AG20443 (cell line): ENCODE measurements around the gene PPM1K.

Experiments
- DNase-seq: peaks from one replicate; pipeline ENCODE4 v3.0.0; 2012; ENCODE audit warnings: low spot score, mixed read lengths

PPM1K gene

GRCh38 chr4:88276952-88277710 is 7.2 kb downstream of the PPM1K start:
- DNase-seq, result no peak

DNA sequence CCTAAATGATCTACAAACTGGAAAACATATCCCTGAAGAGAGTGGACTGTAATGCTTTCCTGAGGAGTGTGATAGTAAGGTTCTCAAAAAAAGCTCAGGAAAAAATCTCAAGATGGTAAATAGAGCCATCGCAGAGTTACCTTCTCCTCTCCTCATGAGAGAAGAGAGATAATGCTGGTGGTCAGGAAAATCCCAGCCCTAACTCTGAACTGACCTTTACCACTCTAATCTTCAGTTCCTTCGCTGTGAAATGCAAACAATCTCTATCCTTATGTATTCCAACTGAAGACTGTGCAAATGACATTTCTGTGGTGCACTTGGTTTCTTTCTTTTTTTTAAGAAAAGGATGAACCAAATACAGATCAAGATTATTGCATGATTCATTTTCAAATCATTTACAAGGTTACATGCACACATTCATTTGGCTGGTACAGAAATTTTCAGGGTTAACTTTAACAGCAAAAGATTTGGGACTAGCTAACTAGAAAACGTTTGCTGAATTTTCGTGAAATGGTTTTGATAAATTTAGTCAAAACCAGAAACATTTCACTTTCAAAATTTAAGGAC is 8.3 kb downstream of the PPM1K start:
- no peak for DNase-seq

GRCh38 chr4:88275516-88275915 is 8.8 kb downstream of the PPM1K start:
- DNase-seq, result peak; percentile 47

DNA sequence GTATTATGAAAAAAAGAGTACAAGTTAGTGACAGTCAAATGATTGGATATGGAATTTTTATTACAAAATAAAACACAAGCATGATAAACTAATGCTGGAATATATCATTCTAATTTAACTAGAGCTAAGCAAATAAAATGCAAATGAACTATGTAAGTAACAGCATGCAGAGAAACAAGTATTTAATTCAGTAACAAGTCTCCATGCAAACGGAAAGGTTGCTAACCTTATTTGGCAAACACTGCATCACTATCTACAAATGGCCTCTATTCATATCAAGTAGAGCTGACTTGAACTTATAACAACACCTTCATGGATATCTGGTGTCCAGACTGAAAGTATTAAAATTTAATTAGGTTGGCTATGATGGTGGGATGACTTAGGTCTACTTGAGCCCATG is 15.4 kb downstream of the PPM1K start:
- no peak for DNase-seq

GRCh38 chr4:88264336-88264735 is 20.0 kb downstream of the PPM1K start:
- DNase-seq, result no peak

DNA sequence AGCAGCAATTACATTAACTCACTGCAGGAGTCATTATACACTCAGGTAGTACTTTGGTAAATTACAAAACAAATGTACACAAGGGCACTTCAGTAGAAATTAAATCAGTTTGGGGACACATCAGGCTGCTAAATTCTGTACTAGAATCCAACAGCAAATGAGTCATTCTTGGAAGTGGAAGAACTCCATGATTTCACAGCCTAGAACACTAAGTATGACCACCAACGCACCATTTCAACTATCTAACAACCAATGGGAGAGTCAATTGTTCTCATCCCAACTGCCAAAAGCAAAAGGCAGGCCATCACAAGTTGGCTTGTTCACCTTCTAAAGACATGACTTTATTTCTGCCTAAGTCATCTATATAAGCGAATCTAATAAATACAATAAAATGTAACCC is 26.6 kb downstream of the PPM1K start:
- DNase-seq, result no peak

GRCh38 chr4:88255111-88255510 is 29.2 kb downstream of the PPM1K start:
- no peak for DNase-seq

DNA sequence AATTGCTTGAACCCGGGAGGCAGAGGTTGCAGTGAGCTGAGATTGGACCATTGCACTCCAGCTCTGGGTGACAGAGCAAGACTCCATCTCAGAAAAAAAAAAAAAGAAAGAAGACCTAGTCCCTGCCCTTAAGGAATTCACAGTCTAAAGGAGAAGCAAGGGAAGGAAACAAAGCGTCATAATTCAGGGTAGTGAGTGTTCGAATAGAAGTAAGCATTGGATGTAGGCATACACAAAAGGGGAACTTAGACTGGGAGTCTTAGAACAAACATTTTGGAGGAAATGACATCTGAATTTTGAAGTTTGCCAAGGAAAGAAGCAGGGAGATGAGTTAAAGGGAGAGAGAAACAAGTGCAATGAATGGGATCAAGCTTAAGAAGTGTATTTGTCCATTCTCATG is 32.4 kb downstream of the PPM1K start:
- no peak for DNase-seq

- no peak for DNase-seq
Measured at GRCh38 chr4:88247148-88247547, 37.2 kb downstream of the PPM1K start.

DNA sequence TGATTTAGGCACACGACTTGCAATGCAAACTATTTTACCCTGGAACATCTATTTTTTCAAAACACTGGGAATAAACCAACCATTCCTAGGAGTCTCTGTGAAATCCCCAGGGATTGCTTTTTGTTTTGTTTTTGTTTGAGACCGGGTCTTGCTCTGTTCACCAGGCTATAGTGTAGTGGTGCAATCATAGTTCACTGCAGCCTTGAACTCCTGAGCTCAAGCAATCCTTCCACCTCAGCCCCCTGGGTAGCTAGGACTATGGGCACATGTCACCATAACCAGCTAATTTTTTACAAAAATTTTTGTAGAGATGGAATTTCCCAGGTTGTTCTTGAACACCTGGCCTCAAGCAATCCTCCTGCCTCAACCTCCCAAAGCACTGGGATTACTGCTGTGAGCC is 37.8 kb downstream of the PPM1K start:
- DNase-seq, result no peak

DNA sequence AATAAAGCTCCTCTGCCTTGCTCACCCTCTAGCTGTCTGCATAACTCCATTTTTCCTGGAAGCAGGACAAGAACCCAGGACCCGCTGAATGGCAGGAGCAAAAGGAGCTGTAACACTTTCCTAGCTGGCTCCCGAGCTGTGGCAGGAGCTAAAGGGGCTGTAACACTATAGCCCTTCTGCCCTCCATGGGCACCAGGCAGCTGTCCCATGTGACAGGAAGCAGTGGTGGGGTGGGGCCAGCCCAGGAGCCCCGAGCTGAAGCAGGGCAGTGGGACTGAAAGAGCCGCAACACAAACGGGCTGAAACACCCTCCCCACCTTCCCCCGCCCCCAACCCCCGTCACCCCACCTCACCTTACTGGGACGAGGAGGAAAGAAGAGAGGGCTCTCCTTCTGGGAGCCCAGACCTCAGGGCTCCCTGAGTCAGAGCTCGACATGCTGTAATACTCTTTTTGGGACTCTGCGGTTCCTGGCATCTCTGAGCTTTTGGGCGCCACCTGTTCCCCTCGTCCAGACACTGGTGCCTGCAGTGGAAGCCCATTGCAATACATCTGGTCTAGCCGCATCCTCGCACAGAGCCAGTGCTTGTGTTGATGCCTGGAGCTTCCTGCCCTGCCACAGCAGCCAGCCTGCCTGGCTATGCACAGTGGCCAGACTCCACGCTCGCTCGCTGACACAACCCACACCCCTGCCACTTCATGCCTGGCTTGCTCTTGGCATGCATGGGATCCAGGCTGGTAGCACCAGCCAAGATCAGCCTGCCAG is 39.4 kb downstream of the PPM1K start:
- DNase-seq, result no peak

DNA sequence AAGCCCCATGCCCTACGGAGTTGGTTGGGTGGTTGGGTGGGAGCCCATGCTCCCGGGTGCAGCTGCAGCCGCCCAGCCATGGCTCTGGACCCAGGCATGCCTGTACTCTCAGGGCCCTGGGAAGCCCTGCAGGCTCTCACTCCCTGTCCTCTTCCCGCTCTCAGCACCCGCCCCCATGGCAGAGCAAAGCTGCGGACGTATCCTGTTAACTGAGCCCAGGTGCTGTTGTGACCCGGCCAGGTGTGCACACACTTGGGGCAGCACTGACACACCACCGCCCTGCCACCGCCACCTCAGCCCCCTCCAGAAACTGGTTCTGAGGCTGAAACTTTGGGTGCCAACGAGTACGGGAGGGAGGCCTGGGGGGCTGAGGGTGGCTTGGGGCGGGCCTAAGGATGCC is 40.3 kb downstream of the PPM1K start:
- no peak for DNase-seq

- no peak for DNase-seq
Measured at GRCh38 chr4:88242144-88242543, 42.2 kb downstream of the PPM1K start.

- no peak for DNase-seq
Measured at GRCh38 chr4:88240297-88240714, 44.1 kb downstream of the PPM1K start.

DNA sequence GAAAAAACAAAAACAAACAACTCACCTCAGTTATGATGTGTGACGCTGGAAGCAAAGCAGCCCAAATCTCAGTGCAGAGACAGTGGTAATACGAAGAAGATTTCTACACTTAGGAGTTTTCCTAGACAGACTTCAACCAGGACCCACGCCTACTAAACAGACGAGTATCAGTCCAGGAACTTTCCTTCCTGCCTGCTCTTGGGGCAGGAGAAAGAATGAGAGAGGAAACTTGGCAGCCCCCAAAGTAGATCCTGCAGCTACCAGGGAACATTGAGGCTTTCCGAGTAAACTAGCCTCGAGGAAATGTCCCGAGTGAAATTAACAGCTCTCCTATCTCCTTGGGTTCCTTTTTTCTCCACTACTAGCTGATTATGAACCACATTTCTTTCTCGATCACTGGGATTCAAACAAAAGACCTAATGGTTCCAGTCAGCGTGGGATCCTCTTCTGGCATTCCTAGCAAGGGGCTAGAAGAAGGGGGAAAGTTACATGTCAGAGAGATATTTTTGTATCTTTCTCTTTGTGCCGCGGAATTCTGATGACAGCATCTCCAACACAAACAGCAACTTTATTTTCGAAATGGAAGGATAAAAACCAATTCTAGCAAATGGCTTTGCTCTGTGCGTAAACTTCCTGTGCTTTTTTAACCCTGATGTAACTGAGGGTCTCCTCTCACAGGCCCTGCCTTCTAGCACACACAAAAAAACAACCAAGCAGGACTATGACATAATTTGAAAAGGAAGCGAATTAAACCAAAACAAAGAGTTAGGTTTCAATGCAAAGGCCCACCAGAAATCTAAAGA is 53.2 kb downstream of the PPM1K start:
- DNase-seq, result peak; percentile 44

- DNase-seq, result no peak
Measured at GRCh38 chr4:88230461-88230891, 53.9 kb downstream of the PPM1K start.

- DNase-seq, result no peak
Measured at GRCh38 chr4:88227734-88228133, 56.6 kb downstream of the PPM1K start.

DNA sequence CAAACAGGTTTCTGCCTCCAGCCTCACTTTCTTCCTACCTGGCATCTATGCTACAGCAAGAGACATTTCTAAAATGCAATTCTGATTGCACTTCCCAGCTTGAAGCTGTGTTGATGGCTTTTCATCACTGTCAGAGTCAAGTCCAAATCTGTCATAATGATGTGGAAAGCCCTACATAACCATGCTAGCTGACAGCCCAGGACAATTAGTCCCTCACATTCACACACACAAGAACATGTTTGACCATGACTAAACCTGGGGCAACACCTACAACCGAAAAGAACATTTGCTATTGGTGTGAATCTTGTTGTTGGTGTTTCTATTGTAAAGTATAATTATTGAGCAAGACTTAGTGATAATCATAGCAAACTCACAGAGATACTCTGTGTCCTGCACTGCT is 58.2 kb downstream of the PPM1K start:
- no peak for DNase-seq

- no peak for DNase-seq
Measured at GRCh38 chr4:88225232-88226105, 58.9 kb downstream of the PPM1K start.

DNA sequence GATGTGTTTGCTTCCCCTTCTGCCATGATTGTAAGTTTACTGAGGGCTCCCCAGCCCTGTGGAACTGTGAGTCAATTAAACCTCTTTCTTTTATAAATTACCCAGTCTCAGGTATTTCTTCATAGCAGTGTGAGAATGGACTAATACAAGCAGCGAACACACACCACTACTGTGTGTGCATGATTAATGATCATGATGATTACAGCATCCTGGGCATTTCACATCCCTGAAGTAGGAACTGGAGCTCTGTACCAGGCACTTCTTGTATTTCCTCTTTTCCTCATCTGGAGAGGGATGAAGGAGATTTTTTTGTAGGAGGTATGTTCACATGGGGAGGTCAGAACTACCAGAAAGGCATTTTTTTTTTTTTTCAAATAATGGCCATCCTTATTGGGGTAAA is 60.8 kb downstream of the PPM1K start:
- no peak for DNase-seq

- peak; percentile 47 for DNase-seq
Measured at GRCh38 chr4:88219099-88219498, 65.3 kb downstream of the PPM1K start.
